HepG2 (cell line): Measurements from ENCODE around the gene CLEC16A. TPM values are rescaled to one million over a fixed set of nuclear protein-coding genes. Genes with fewer than 3 reads are reported as not detected.

Experiments
- ATAC-seq: fragments of 200-7000 bp; cut with Tn5 transposase; 3 replicates; pipeline ENCODE4 v1.9.1; 2020; ENCODE audit warnings: mild to moderate bottlenecking, moderate library complexity
- BruUV-seq: library from RNA; stranded (reverse); fragments of 400-500 nt; replicated peaks from 2 replicates; lab custom pipeline; 2021; lab: Mats Ljungman, UMichigan
- CTCF ChIA-PET: fragments of 300-600 bp; formaldehyde crosslinking; extraction: SDS; loops from one replicate; lab custom pipeline; 2021; ENCODE audit warnings: low total read pairs, inconsistent platforms, low intra/inter-chr PET ratio; lab: Yijun Ruan, JAX
- POLR2A ChIA-PET: fragments of 350-600 bp; sonication (Branson Sonifier 250); formaldehyde crosslinking; loops from one replicate; lab custom pipeline; 2020; ENCODE audit warnings: antibody characterized with exemption, inconsistent platforms; lab: Yijun Ruan, JAX
- DNase-seq: peaks from one replicate; pipeline ENCODE4 v3.0.0-alpha.2; 2015; ENCODE audit warnings: low spot score
- FAIRE-seq: peaks from 3 replicates; lab custom pipeline; 2011; peaks lifted over from hg19 to GRCh38; lab: Jason Lieb, UNC
- H2AFZ ChIP-seq: one replicate; pipeline ENCODE4 v1.6.1; 2011; ENCODE audit warnings: low read length, inconsistent platforms
- H3K27ac ChIP-seq: fragments of 300-600 bp; 3 replicates; pipeline ENCODE4 v1.8.0; 2011; ENCODE audit warnings: mixed run types, mild to moderate bottlenecking, mixed read lengths, low read length, inconsistent platforms; ENCODE audit not compliant: insufficient read depth; ENCODE audit errors: extremely low read length
- H3K27me3 ChIP-seq, 2 experiments: fragments of 200-600 bp in 1 of 2; 2 replicates in 1 of 2; 3 replicates in 1 of 2; pipeline versions ENCODE4 v1.6.0 to v1.8.0; 2011; ENCODE audit warnings: low read length in 2 of 2, mild to moderate bottlenecking in 2 of 2, moderate library complexity in 2 of 2, inconsistent platforms in 1 of 2; ENCODE audit not compliant: insufficient read depth in 2 of 2, control insufficient read depth in 1 of 2
- H3K36me3 ChIP-seq, 2 experiments: fragments of 200-600 bp in 1 of 2; replicated peaks in 1 of 2; 2 replicates in 1 of 2; 3 replicates in 1 of 2; pipeline versions ENCODE4 v1.5.1 to v1.8.0; 2011; ENCODE audit warnings: low read length in 2 of 2, inconsistent platforms in 1 of 2; ENCODE audit not compliant: insufficient read depth in 2 of 2, control insufficient read depth in 1 of 2
- H3K4me1 ChIP-seq: 2 replicates; pipeline ENCODE4 v1.5.1; 2012; ENCODE audit warnings: low read length, inconsistent platforms; ENCODE audit not compliant: insufficient read depth
- H3K4me2 ChIP-seq: 2 replicates; pipeline ENCODE4 v1.6.0; 2011; ENCODE audit warnings: low read depth, low read length, inconsistent platforms
- H3K4me3 ChIP-seq, 3 experiments: fragments of 200-600 bp in 1 of 3; sonication (generic), shearing (Covaris generic) in 1 of 3; replicated peaks in 1 of 3; 2 replicates each; pipeline ENCODE4 v1.5.1; 2011 to 2016; ENCODE audit warnings: low read length in 3 of 3, inconsistent platforms in 2 of 3, low read depth in 2 of 3, mild to moderate bottlenecking in 2 of 3, control low read depth in 1 of 3, mixed read lengths in 1 of 3; ENCODE audit not compliant: insufficient read depth in 1 of 3
- H3K79me2 ChIP-seq: one replicate; pipeline ENCODE4 v1.6.1; 2011; ENCODE audit warnings: low read length, inconsistent platforms; ENCODE audit not compliant: insufficient read depth
- H3K9ac ChIP-seq: 2 replicates; pipeline ENCODE4 v1.6.0; 2011; ENCODE audit warnings: mild to moderate bottlenecking, low read depth, low read length, inconsistent platforms; ENCODE audit not compliant: insufficient read depth
- H3K9me3 ChIP-seq: 2 replicates; pipeline ENCODE4 v1.5.1; 2012; ENCODE audit warnings: mild to moderate bottlenecking, low read length
- H4K20me1 ChIP-seq: 2 replicates; pipeline ENCODE4 v1.6.0; 2011; ENCODE audit warnings: inconsistent platforms, mild to moderate bottlenecking, low read length, moderate library complexity; ENCODE audit not compliant: insufficient read depth
- NRL ChIP-seq: sonication (generic); formaldehyde crosslinking; IDR thresholded peaks from 2 replicates; pipeline ENCODE4 v1.5.0; 2020; ENCODE audit warnings: missing genetic modification reagents, mild to moderate bottlenecking, moderate library complexity, borderline replicate concordance
- ZNF44 ChIP-seq: sonication (generic); formaldehyde crosslinking; IDR thresholded peaks from 2 replicates; pipeline ENCODE4 v1.5.1; 2020; ENCODE audit warnings: mild to moderate bottlenecking, missing genetic modification reagents
- WGBS: methylation state at CpG from one replicate; pipeline ENCODE4 v1.1.6; 2017; ENCODE audit warnings: low lambda C conversion rate; 5-methylcytosine and 5-hydroxymethylcytosine counted together
- in situ Hi-C: cut with HindIII; loops from 2 replicates; pipeline ENCODE4 v1.10.0; 2017; ENCODE audit warnings: low pct_unique_long_range_greater_than_20kb; ENCODE audit not compliant: extremely low pct_ligation_motif_present
- intact Hi-C: fragments of 100-400 bp; cut with micrococcal nuclease; formaldehyde crosslinking; loops from one replicate; pipeline ENCODE4 v1.10.0; 2022; ENCODE audit not compliant: unreplicated experiment
- polyA plus RNA-seq, 8 experiments: library from polyadenylated mRNA; depleted of rRNA in 3 of 8; stranded (reverse) in 7 of 8; unstranded in 1 of 8; fragments of >200 nt; fragmentation: Illumina TruSeq in 4 of 8; extraction: Trizol in 4 of 8; gene quantifications; 2 replicates each; pipeline versions ENCODE4 v1.2.1 to v1.2.3, GENCODE V29; 2011 to 2016; ENCODE audit warnings: low read depth in 4 of 8, missing spikeins in 1 of 8, mixed read lengths in 1 of 8; ENCODE audit not compliant: insufficient read depth in 1 of 8
- total RNA-seq, 5 experiments: library from RNA; depleted of rRNA; stranded (reverse); fragments of >200 nt; fragmentation: Illumina TruSeq; extraction: Trizol; gene quantifications; 2 replicates each; pipeline ENCODE4 v1.2.3, GENCODE V29; 2016; ENCODE audit warnings: low read depth in 1 of 5
- TF ChIP-seq, protein P1 (sequence below): sonication (generic); formaldehyde crosslinking; IDR thresholded peaks from 2 replicates; pipeline ENCODE4 v1.5.0; 2020; ENCODE audit warnings: missing genetic modification reagents, mild to moderate bottlenecking, borderline replicate concordance
- TF ChIP-seq, protein P2 (sequence below): sonication (generic); formaldehyde crosslinking; IDR thresholded peaks from 2 replicates; pipeline ENCODE4 v1.5.1; 2020; ENCODE audit warnings: mild to moderate bottlenecking, missing genetic modification reagents, moderate library complexity

CLEC16A gene
- total and polyA plus RNA-seq, 2 of the 13 experiments (the other 11 are each of a cell fraction or from before 2014, with no cell fraction given) = 8.5 to 10.3 TPM

DNA sequence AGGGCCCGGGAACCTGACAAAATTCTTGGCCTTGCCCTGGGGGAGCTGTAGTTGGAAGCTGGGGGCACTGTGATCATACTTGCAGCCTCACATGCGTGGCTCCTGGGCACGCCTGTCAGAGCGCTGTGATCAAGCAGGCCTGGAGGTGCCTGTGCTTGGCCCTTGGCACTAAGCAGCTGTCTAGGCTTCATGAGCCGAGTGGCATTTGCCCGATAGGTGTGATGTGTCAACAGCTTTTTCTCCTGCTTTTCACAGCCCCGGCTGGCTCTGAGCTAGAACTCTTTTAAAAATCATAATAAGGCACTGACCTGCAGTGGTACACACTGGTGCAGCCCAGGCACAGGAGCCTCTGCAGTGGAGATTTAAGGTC is 197.9 kb downstream of the CLEC16A start:
- FAIRE-seq = no peak
- Histone ChIP-seq H3K4me1 (peaks cover 42% of the 10 kb centered on the region), H3K9me3 (no peaks in the 10 kb centered on the region), H3K27ac (no peak overlapping the region), H3K36me3 (no peaks in the 10 kb centered on the region), H3K4me3 (no peak overlapping the region), H3K27me3 (no peaks in the 10 kb centered on the region), H3K4me2 (no peak overlapping the region), H3K9ac (no peak overlapping the region), H3K79me2 (no peaks in the 10 kb centered on the region), H4K20me1 (peaks cover 12% of the 10 kb centered on the region; the same call in 1 of the 2 replicates), H2AFZ (no peak overlapping the region)
- intact Hi-C loops (no loop called here), in situ Hi-C loops (no loop called here)
- TF ChIP-seq ZNF44 = no peak
- TF ChIP-seq, protein P1, sequence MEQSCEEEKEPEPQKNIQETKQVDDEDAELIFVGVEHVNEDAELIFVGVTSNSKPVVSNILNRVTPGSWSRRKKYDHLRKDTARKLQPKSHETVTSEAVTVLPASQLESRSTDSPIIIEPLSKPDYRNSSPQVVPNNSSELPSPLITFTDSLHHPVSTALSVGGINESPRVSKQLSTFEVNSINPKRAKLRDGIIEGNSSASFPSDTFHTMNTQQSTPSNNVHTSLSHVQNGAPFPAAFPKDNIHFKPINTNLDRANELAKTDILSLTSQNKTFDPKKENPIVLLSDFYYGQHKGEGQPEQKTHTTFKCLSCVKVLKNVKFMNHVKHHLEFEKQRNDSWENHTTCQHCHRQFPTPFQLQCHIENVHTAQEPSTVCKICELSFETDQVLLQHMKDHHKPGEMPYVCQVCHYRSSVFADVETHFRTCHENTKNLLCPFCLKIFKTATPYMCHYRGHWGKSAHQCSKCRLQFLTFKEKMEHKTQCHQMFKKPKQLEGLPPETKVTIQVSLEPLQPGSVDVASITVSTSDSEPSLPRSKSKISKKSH (CRISPR knock-in tag) = 0 out of 2 replicates have a peak, but pooled peaks have one; percentile 9
- TF ChIP-seq, protein P2, sequence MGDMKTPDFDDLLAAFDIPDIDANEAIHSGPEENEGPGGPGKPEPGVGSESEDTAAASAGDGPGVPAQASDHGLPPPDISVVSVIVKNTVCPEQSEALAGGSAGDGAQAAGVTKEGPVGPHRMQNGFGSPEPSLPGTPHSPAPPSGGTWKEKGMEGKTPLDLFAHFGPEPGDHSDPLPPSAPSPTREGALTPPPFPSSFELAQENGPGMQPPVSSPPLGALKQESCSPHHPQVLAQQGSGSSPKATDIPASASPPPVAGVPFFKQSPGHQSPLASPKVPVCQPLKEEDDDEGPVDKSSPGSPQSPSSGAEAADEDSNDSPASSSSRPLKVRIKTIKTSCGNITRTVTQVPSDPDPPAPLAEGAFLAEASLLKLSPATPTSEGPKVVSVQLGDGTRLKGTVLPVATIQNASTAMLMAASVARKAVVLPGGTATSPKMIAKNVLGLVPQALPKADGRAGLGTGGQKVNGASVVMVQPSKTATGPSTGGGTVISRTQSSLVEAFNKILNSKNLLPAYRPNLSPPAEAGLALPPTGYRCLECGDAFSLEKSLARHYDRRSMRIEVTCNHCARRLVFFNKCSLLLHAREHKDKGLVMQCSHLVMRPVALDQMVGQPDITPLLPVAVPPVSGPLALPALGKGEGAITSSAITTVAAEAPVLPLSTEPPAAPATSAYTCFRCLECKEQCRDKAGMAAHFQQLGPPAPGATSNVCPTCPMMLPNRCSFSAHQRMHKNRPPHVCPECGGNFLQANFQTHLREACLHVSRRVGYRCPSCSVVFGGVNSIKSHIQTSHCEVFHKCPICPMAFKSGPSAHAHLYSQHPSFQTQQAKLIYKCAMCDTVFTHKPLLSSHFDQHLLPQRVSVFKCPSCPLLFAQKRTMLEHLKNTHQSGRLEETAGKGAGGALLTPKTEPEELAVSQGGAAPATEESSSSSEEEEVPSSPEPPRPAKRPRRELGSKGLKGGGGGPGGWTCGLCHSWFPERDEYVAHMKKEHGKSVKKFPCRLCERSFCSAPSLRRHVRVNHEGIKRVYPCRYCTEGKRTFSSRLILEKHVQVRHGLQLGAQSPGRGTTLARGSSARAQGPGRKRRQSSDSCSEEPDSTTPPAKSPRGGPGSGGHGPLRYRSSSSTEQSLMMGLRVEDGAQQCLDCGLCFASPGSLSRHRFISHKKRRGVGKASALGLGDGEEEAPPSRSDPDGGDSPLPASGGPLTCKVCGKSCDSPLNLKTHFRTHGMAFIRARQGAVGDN (CRISPR knock-in tag) = 0 out of 2 replicates have a peak, but pooled peaks have one; percentile 20
- 0 out of 2 replicates have a peak, but pooled peaks have one; percentile 10 for TF ChIP-seq NRL (CRISPR knock-in tag)
- BruUV-seq = no TSS peak
- DNase-seq = no peak
- POLR2A ChIA-PET = interaction anchor here (1.2 kb wide), 1 partner anchor 114 kb away, joined by 4 read pairs; the partner anchor contains the start of gene SOCS1
- 93% methylated on average over 7 of the region's 7 CpGs for WGBS
- ATAC-seq = no peak
- CTCF ChIA-PET = no interaction called here
